Measurements from ENCODE around the gene FLVCR1. TPM values are rescaled to one million over a fixed set of nuclear protein-coding genes. Genes with fewer than 3 reads are reported as not detected.
A peak's percentile ranks its signal among the peaks of the same experiment; 100 is the strongest.
"Not testable (repeated sequence)": the region's sequence is repeated elsewhere in the genome, so short reads cannot be mapped to it uniquely, and the experiment has no call there.

Gene FLVCR1
- total and polyA plus RNA-seq, 2 donors from 2014 or later, result 2.9 to 6.8 TPM

GRCh38 chr1:212828395-212828794, 29.7 kb upstream of the FLVCR1 start:
- Histone ChIP-seq H3K27me3 (ENCODE audit: control insufficient read depth, insufficient read depth, low read length) (no peaks in the 10 kb centered on the region), H3K9me3 (ENCODE audit: control insufficient read depth in 2 of 3, insufficient read depth in 1 of 3, low read length in 3 of 3) (peaks cover 0 to 16% (median 0%) of the 10 kb centered on the region in 3 donors), H3K36me3 (ENCODE audit: control insufficient read depth in 2 of 3, insufficient read depth in 3 of 3, low read length in 3 of 3) (no peaks in the 10 kb centered on the region), H3K27ac (ENCODE audit: low read depth in 2 of 2, low read length in 2 of 2) (no peak overlapping the region), H3K9ac (ENCODE audit: low read length in 3 of 3) (no peak overlapping the region), H3K4me1 (ENCODE audit: control insufficient read depth in 2 of 3, insufficient read depth in 2 of 3, low read depth in 1 of 3, low read length in 3 of 3) (peaks cover 0 to 5% (median 0%) of the 10 kb centered on the region in 3 donors), H3K4me3 (ENCODE audit: low read length in 3 of 3) (no peak overlapping the region)
- intact Hi-C loops (cut with DNase I), result no loop called here
- no peak for TF ChIP-seq CTCF (IDR thresholded peaks at IDR 0.05; ENCODE audit: borderline replicate concordance, extremely low read depth, insufficient read depth)
- no peak for FAIRE-seq
- DNase-seq, result no peak

GRCh38 chr1:212833211-212834207, 24.6 kb upstream of the FLVCR1 start:
- H3K4me3 ChIP-seq (ENCODE audit: low read length in 3 of 3); H3K36me3 ChIP-seq (ENCODE audit: control insufficient read depth in 2 of 3, insufficient read depth in 3 of 3, low read length in 3 of 3); intact Hi-C loops (cut with DNase I); H3K9ac ChIP-seq (ENCODE audit: low read length in 3 of 3); H3K27me3 ChIP-seq (ENCODE audit: control insufficient read depth, insufficient read depth, low read length); H3K9me3 ChIP-seq (ENCODE audit: control insufficient read depth in 2 of 3, insufficient read depth in 1 of 3, low read length in 3 of 3); H3K4me1 ChIP-seq (ENCODE audit: control insufficient read depth in 2 of 3, insufficient read depth in 2 of 3, low read depth in 1 of 3, low read length in 3 of 3): not testable (repeated sequence)
- DNase-seq, result peak in 4 of 5 donors; percentile 39 to 83 (median 47)
- FAIRE-seq, result peak; percentile 25
- peak overlapping the region; percentile 54 to 70 for H3K27ac ChIP-seq (ENCODE audit: low read depth in 2 of 2, low read length in 2 of 2)

GRCh38 chr1:212838145-212838544, 19.9 kb upstream of the FLVCR1 start:
- no peak for FAIRE-seq
- no peak for TF ChIP-seq CTCF (IDR thresholded peaks at IDR 0.05; ENCODE audit: borderline replicate concordance, extremely low read depth, insufficient read depth)

GRCh38 chr1:212844521-212844920, 13.6 kb upstream of the FLVCR1 start:
- H3K9ac ChIP-seq (ENCODE audit: low read length in 3 of 3); FAIRE-seq; H3K27ac ChIP-seq (ENCODE audit: low read depth in 2 of 2, low read length in 2 of 2); H3K4me1 ChIP-seq (ENCODE audit: control insufficient read depth in 2 of 3, insufficient read depth in 2 of 3, low read depth in 1 of 3, low read length in 3 of 3); H3K27me3 ChIP-seq (ENCODE audit: control insufficient read depth, insufficient read depth, low read length); H3K36me3 ChIP-seq (ENCODE audit: control insufficient read depth in 2 of 3, insufficient read depth in 3 of 3, low read length in 3 of 3); intact Hi-C loops (cut with DNase I); H3K9me3 ChIP-seq (ENCODE audit: control insufficient read depth in 2 of 3, insufficient read depth in 1 of 3, low read length in 3 of 3); H3K4me3 ChIP-seq (ENCODE audit: low read length in 3 of 3); DNase-seq: not testable (repeated sequence)

More at GRCh38 chr1:212838145-212838544, 19.9 kb upstream of the FLVCR1 start:
- intact Hi-C loops (cut with DNase I), result no loop called here
- Histone ChIP-seq H3K9me3 (ENCODE audit: control insufficient read depth in 2 of 3, insufficient read depth in 1 of 3, low read length in 3 of 3) (no peaks in the 10 kb centered on the region), H3K36me3 (ENCODE audit: control insufficient read depth in 2 of 3, insufficient read depth in 3 of 3, low read length in 3 of 3) (no peaks in the 10 kb centered on the region), H3K4me3 (ENCODE audit: low read length in 3 of 3) (no peak overlapping the region), H3K27me3 (ENCODE audit: control insufficient read depth, insufficient read depth, low read length) (no peaks in the 10 kb centered on the region), H3K9ac (ENCODE audit: low read length in 3 of 3) (no peak overlapping the region), H3K4me1 (ENCODE audit: control insufficient read depth in 2 of 3, insufficient read depth in 2 of 3, low read depth in 1 of 3, low read length in 3 of 3) (no peaks in the 10 kb centered on the region), H3K27ac (ENCODE audit: low read depth in 2 of 2, low read length in 2 of 2) (no peak overlapping the region)
- DNase-seq, result no peak
